HUES48 (cell line): ENCODE results near the gene HCFC1.

ENCODE experiments used
- H3K27ac ChIP-seq: one replicate; pipeline ENCODE4 v1.7.0; 2013; ENCODE audit warnings: low read depth, low read length, inconsistent platforms
- H3K27me3 ChIP-seq: 2 replicates; pipeline ENCODE4 v1.6.1; 2013; ENCODE audit warnings: mild to moderate bottlenecking, low read length; ENCODE audit not compliant: control insufficient read depth, insufficient read depth
- H3K36me3 ChIP-seq: 2 replicates; pipeline ENCODE4 v1.6.1; 2013; ENCODE audit warnings: low read length; ENCODE audit not compliant: control insufficient read depth, insufficient read depth
- H3K4me1 ChIP-seq: 2 replicates; pipeline ENCODE4 v1.6.1; 2013; ENCODE audit warnings: mild to moderate bottlenecking, low read length; ENCODE audit not compliant: control insufficient read depth, insufficient read depth
- H3K4me3 ChIP-seq: 2 replicates; pipeline ENCODE4 v1.5.1; 2013; ENCODE audit warnings: mild to moderate bottlenecking, low read depth, low read length
- H3K9ac ChIP-seq: 2 replicates; pipeline ENCODE4 v1.6.1; 2013; ENCODE audit warnings: mild to moderate bottlenecking, low read depth, low read length, moderate library complexity
- H3K9me3 ChIP-seq: 2 replicates; pipeline ENCODE4 v1.6.1; 2013; ENCODE audit warnings: low read length; ENCODE audit not compliant: control insufficient read depth, insufficient read depth

The HCFC1 gene

DNA sequence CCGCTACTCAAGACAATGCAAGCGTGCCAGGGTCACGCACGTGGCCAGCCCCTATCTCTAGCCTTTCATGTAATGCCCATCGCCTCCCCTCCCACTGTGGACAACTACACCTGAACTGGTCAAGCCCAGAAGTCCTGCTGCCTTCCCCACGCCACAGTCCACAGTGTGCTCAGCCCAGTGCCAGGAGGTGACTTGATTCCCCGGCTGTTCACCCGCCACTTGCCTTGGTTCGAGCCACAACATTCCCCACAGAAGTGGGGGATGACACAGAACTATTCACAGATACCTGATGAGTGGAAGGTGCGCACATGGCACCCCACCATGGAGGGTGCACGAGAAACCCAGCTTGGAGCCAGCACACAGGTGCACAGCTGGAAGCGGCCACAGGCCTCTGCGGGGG, 52.3 kb downstream of the HCFC1 start:
- H3K9me3 ChIP-seq = peaks cover 25% of the 10 kb centered on the region
- H3K36me3 ChIP-seq = peaks cover 3% of the 10 kb centered on the region; the same call in 1 of the 2 replicates
- H3K4me1 ChIP-seq = no peaks in the 10 kb centered on the region
- no peak overlapping the region for H3K9ac ChIP-seq
- no peak overlapping the region for H3K4me3 ChIP-seq
- no peak overlapping the region for H3K27ac ChIP-seq
- H3K27me3 ChIP-seq = no peaks in the 10 kb centered on the region

DNA sequence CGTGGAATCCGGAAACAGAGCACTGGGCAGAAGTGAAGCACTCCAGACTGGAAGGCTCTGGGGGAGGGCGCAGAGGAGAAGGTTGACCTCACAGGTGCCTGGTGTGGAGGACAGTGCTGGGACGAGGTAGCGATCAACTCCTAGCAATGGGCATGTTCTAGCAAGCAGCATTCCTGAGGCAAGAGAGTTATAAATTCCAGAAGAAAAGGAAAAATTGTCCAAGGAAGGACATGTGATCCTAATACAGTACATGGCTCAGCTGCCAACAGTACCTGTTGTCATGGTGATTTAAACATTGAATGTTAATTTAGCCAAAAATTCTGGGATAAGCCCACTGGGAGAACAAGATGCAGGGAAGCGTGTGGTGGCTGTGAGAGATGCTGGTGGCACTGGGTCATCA, 53.7 kb downstream of the HCFC1 start:
- peaks cover 28% of the 10 kb centered on the region for H3K9me3 ChIP-seq
- H3K36me3 ChIP-seq = peaks cover 3% of the 10 kb centered on the region; the same call in 1 of the 2 replicates
- H3K27ac ChIP-seq = no peak overlapping the region
- H3K9ac ChIP-seq = no peak overlapping the region
- no peaks in the 10 kb centered on the region for H3K27me3 ChIP-seq
- no peaks in the 10 kb centered on the region for H3K4me1 ChIP-seq
- no peak overlapping the region for H3K4me3 ChIP-seq

DNA sequence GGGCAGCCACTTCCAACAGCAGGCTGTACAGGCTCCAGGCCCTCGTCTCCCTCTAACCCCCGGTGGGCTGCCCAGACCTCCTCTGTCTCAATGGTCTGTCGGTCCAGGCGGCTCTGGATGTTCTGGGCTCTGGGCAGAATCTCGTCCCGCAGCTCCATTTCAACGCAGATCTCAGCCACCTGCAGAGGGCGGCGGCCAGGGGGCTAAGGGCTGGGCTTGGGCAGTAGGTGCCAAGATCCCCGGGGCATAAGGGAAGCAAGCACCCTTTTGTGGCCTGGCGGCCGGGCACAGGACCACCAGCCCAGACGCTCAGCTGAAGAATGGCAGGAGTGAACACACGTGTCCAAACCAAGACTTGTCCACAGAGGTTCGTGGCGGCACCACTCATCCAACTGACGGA, 57.9 kb downstream of the HCFC1 start:
- no peak overlapping the region for H3K4me3 ChIP-seq
- peaks cover 25% of the 10 kb centered on the region for H3K9me3 ChIP-seq
- H3K27me3 ChIP-seq = no peaks in the 10 kb centered on the region
- no peaks in the 10 kb centered on the region for H3K4me1 ChIP-seq
- no peak overlapping the region for H3K27ac ChIP-seq
- peaks cover 3% of the 10 kb centered on the region; the same call in 1 of the 2 replicates for H3K36me3 ChIP-seq
- no peak overlapping the region for H3K9ac ChIP-seq

DNA sequence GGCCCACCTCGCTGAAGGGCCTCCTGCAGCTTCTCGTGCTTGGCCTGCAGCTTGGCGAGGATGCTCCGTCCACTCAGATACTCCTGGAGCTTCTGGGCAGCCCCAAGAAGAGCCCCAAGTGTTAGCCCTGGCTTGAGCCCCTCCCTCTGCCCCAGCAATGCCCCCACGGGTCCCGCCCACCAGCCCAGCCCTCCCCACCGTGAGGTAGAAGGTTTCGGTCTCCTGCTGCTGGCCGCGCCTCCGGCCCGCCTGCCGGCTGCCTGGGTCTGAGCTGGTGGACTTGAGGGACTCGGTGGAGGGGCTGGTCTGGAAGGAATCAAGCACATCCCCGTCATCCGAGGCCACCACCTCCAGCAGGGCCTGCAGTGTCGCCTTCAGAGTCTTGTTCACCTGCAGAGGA, 58.4 kb downstream of the HCFC1 start:
- peaks cover 3% of the 10 kb centered on the region; the same call in 1 of the 2 replicates for H3K36me3 ChIP-seq

DNA sequence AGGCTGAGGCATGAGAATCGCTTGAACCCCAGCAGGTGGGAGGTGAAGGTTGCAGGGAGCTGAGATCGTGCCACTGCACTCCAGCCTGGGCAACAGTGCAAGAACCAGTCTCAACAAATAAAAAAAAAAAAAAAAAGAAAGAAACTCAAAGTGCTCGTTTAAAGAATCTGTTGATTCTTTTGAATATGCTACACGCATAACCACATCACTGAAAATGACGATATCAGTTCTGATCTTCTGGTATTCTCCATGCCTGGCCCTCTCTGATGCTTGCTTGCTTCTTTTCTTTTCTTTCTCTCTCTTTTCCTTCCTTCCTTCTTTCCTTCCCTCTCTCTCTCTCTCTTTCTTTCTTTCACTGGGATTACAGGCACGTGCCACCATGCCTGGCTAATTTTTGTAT, 59.8 kb downstream of the HCFC1 start:
- Histone ChIP-seq H3K36me3 (no peaks in the 10 kb centered on the region), H3K27ac (no peak overlapping the region), H3K4me3 (no peak overlapping the region), H3K27me3 (no peaks in the 10 kb centered on the region), H3K9me3 (peaks cover 20% of the 10 kb centered on the region), H3K9ac (no peak overlapping the region), H3K4me1 (no peaks in the 10 kb centered on the region)

More for the DNA sequence above, 58.4 kb downstream of the HCFC1 start:
- no peaks in the 10 kb centered on the region for H3K4me1 ChIP-seq
- H3K27me3 ChIP-seq = no peaks in the 10 kb centered on the region
- H3K27ac ChIP-seq = no peak overlapping the region
- peaks cover 23% of the 10 kb centered on the region for H3K9me3 ChIP-seq
- no peak overlapping the region for H3K4me3 ChIP-seq
- H3K9ac ChIP-seq = no peak overlapping the region

DNA sequence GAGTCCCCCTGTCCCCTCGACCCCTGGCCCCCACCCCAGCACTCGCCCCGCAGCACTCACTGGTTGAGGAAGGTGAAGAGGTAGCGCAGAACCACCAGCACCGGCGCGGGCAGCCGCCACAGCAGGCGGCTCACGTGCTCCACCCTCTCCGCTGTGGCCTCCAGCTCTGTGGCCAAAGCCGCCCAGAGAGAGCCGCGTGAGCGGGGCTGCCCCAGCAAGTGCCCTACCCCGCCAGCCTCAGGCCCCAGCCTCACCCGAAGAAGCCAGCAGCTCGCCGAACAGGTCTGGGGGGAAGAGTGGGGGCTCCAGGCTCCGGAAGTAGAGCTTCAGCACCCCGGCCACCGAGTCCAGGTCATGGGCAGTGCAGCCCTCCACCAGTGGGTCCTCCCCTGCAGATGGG, 61.2 kb downstream of the HCFC1 start:
- Histone ChIP-seq H3K27ac (no peak overlapping the region), H3K9me3 (peaks cover 25% of the 10 kb centered on the region), H3K4me3 (no peak overlapping the region), H3K27me3 (no peaks in the 10 kb centered on the region), H3K4me1 (no peaks in the 10 kb centered on the region), H3K9ac (no peak overlapping the region), H3K36me3 (no peaks in the 10 kb centered on the region)

DNA sequence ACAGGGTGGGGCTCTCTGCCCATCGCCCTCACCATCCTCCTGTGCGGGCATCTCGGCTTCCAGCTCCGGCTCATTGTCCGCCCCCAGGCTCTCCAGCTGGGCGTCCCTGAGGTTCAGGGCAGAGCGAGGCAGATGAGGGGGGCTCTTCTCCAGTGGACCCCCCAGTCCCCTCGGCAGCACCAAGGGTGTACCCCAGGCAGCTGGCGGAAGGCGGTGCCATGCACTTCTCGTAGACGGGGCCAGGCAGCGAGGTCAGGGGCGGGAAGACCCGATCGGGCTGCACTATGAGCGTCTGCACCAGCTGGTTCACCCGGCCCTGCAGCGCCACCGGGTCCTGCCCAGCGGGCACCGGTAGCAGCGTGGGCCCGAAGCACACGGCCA, 61.6 kb downstream of the HCFC1 start:
- no peaks in the 10 kb centered on the region for H3K27me3 ChIP-seq
- peaks cover 25% of the 10 kb centered on the region for H3K9me3 ChIP-seq
- H3K9ac ChIP-seq = no peak overlapping the region
- H3K4me3 ChIP-seq = no peak overlapping the region
- no peaks in the 10 kb centered on the region for H3K36me3 ChIP-seq
- H3K4me1 ChIP-seq = no peaks in the 10 kb centered on the region
- no peak overlapping the region for H3K27ac ChIP-seq

GRCh38 chrX:153909024-153909979, 62.3 kb downstream of the HCFC1 start:
- Histone ChIP-seq H3K4me3 (no peak overlapping the region), H3K9ac (no peak overlapping the region), H3K27me3 (no peaks in the 10 kb centered on the region), H3K9me3 (peaks cover 25% of the 10 kb centered on the region), H3K27ac (no peak overlapping the region), H3K36me3 (no peaks in the 10 kb centered on the region), H3K4me1 (no peaks in the 10 kb centered on the region)

DNA sequence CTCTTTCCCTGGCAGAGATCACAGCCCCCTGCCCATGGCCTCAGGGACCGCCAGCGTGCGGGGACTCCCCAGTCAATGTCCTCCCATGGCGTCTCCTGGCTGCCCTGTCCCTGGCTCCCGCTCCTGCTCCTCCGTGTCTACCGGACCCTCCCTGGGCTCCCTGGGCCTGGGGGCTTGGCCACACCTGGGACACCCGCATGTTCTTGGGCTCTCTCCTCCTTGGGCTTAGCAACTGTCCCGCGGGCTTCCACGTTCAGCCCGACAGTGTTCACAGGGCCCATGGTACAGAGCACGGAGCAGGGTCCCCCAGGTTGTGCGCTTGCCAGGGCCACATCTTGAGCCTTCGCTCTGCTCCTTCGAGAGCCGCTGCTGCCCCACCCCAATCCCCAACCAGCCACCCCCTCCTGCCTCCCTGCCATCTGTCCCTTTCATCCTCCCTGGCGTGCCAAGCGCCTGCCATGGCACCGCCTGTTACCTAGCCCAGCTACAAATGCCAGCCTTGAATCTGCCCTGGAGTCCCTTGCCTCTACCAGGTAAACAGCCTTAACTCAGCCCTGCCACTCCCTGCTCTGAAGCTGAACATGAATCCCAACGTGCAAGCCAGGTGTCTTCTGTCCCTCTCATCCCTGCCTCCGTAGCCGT, 63.3 kb downstream of the HCFC1 start:
- no peaks in the 10 kb centered on the region for H3K27me3 ChIP-seq
- no peak overlapping the region for H3K9ac ChIP-seq
- H3K27ac ChIP-seq = no peak overlapping the region
- H3K4me1 ChIP-seq = no peaks in the 10 kb centered on the region
- H3K4me3 ChIP-seq = no peak overlapping the region
- H3K9me3 ChIP-seq = peaks cover 22% of the 10 kb centered on the region; the same call in 1 of the 2 replicates
- no peaks in the 10 kb centered on the region for H3K36me3 ChIP-seq

GRCh38 chrX:153907456-153907855, 64.2 kb downstream of the HCFC1 start:
- Histone ChIP-seq H3K9ac (no peak overlapping the region), H3K4me3 (no peak overlapping the region), H3K36me3 (no peaks in the 10 kb centered on the region), H3K4me1 (no peaks in the 10 kb centered on the region), H3K27me3 (no peaks in the 10 kb centered on the region), H3K27ac (no peak overlapping the region), H3K9me3 (peaks cover 29% of the 10 kb centered on the region)
